Esophagus muscularis mucosa (tissue), 4 donors: Measurements from ENCODE around the gene GALNTL6. TPM values are rescaled to one million over a fixed set of nuclear protein-coding genes. Genes with fewer than 3 reads are reported as not detected.

ENCODE experiments used
- DNase-seq: peaks from one replicate; pipeline ENCODE4 v3.0.0-alpha.2; 2017; ENCODE audit errors: extremely low spot score
- H3K27ac ChIP-seq, 4 donors: fragments of 200-600 bp; sonication (generic); replicated peaks in 1 of 4; 1 replicate in 3 of 4; 2 replicates in 1 of 4; pipeline ENCODE4 v1.5.1; 2016 to 2019; ENCODE audit warnings: mild to moderate bottlenecking in 1 of 4
- H3K27me3 ChIP-seq, 4 donors: fragments of 200-600 bp; sonication (generic); one replicate each; pipeline versions ENCODE4 v1.5.1 to v1.6.0; 2016 to 2019
- H3K36me3 ChIP-seq, 4 donors: fragments of 200-600 bp; sonication (generic); one replicate each; pipeline ENCODE4 v1.5.1; 2016 to 2019
- H3K4me1 ChIP-seq, 4 donors: fragments of 200-600 bp; sonication (generic); one replicate each; pipeline ENCODE4 v1.5.1; 2016 to 2019
- H3K4me3 ChIP-seq, 4 donors: fragments of 200-600 bp; sonication (generic); 1 replicate in 2 of 4; 2 replicates in 2 of 4; pipeline ENCODE4 v1.5.1; 2016 to 2019; ENCODE audit warnings: mild to moderate bottlenecking in 4 of 4, moderate library complexity in 1 of 4
- H3K9me3 ChIP-seq, 4 donors: fragments of 200-600 bp; sonication (generic); 1 replicate in 3 of 4; 2 replicates in 1 of 4; pipeline ENCODE4 v1.5.1; 2016 to 2019
- CTCF ChIP-seq, 3 experiments: fragments of 200-600 bp in 2 of 3; fragments of 450-650 bp in 1 of 3; sonication (generic) in 2 of 3; IDR thresholded peaks; one replicate each; pipeline ENCODE4 v1.5.1; 2017 to 2019; ENCODE audit warnings: antibody characterized with exemption in 3 of 3, mild to moderate bottlenecking in 2 of 3, moderate library complexity in 1 of 3
- EP300 ChIP-seq: sonication (generic); formaldehyde crosslinking; IDR thresholded peaks from one replicate; pipeline ENCODE4 v1.6.1; 2017; ENCODE audit warnings: antibody characterized with exemption
- POLR2A ChIP-seq: fragments of 450-650 bp; IDR thresholded peaks from one replicate; pipeline ENCODE4 v1.6.1; 2017; ENCODE audit warnings: antibody characterized with exemption, moderate library complexity, mild to moderate bottlenecking, low read depth
- POLR2AphosphoS5 ChIP-seq, 2 donors: sonication (generic); formaldehyde crosslinking; IDR thresholded peaks; one replicate each; pipeline ENCODE4 v1.6.1; 2017; ENCODE audit warnings: antibody characterized with exemption in 2 of 2
- WGBS: methylation state at CpG from one replicate; pipeline ENCODE4 v1.1.5; 2018; 5-methylcytosine and 5-hydroxymethylcytosine counted together
- intact Hi-C: fragments of 100-400 bp; cut with DNase I; formaldehyde crosslinking; loops from one replicate; pipeline ENCODE4 v1.15.1; 2023
- total RNA-seq, 4 donors: library from RNA; depleted of rRNA; stranded (reverse); fragments of >200 nt; gene quantifications; one replicate each; pipeline versions ENCODE4 v1.1.0 to v1.2.1, GENCODE V29; 2016

GALNTL6 gene
- total RNA-seq, 4 donors from 2014 or later = 0.33 to 0.42 TPM; not detected in 2

- H3K9me3 ChIP-seq = no peaks in the 10 kb centered on the region
- H3K4me1 ChIP-seq = no peaks in the 10 kb centered on the region
- no peak overlapping the region for H3K27ac ChIP-seq
- intact Hi-C loops = no loop called here
- no peaks in the 10 kb centered on the region for H3K27me3 ChIP-seq
- H3K36me3 ChIP-seq = no peaks in the 10 kb centered on the region
- WGBS = 76% methylated on average over 3 of the region's 3 CpGs
- no peak for DNase-seq
- TF ChIP-seq POLR2AphosphoS5 (IDR thresholded peaks at IDR 0.05) (no peak), CTCF (IDR thresholded peaks at IDR 0.05) (no peak), EP300 (no peak), POLR2A (no peak)
- no peak overlapping the region for H3K4me3 ChIP-seq
Measured at GRCh38 chr4:172683021-172683420, 869.8 kb downstream of the GALNTL6 start.

- intact Hi-C loops = no loop called here
- no peaks in the 10 kb centered on the region for H3K36me3 ChIP-seq
- TF ChIP-seq POLR2A (no peak), POLR2AphosphoS5 (IDR thresholded peaks at IDR 0.05) (no peak), EP300 (no peak), CTCF (IDR thresholded peaks at IDR 0.05) (no peak)
- no peaks in the 10 kb centered on the region for H3K4me1 ChIP-seq
- peaks cover 0 to 3% (median 2%) of the 10 kb centered on the region in 4 donors for H3K9me3 ChIP-seq
- WGBS = 97% methylated on average over 2 of the region's 2 CpGs
- no peak overlapping the region for H3K4me3 ChIP-seq
- DNase-seq = no peak
- no peak overlapping the region for H3K27ac ChIP-seq
- H3K27me3 ChIP-seq = no peaks in the 10 kb centered on the region
Measured at GRCh38 chr4:172686021-172686420, 872.8 kb downstream of the GALNTL6 start.

GRCh38 chr4:172688534-172688933 lies 875.3 kb downstream of the GALNTL6 start:
- DNase-seq = no peak
- Histone ChIP-seq H3K27ac (no peak overlapping the region), H3K4me3 (no peak overlapping the region), H3K36me3 (no peaks in the 10 kb centered on the region), H3K4me1 (no peaks in the 10 kb centered on the region), H3K27me3 (no peaks in the 10 kb centered on the region), H3K9me3 (peaks cover 0 to 18% (median 9%) of the 10 kb centered on the region in 4 donors)
- no peak for TF ChIP-seq EP300
- TF ChIP-seq CTCF (IDR thresholded peaks at IDR 0.05) = no peak
- TF ChIP-seq POLR2AphosphoS5 (IDR thresholded peaks at IDR 0.05) = no peak
- no peak for TF ChIP-seq POLR2A
- WGBS = 88% methylated on average over 1 of the region's 1 CpG
- intact Hi-C loops = no loop called here

GRCh38 chr4:172691552-172691951 lies 878.3 kb downstream of the GALNTL6 start:
- no peaks in the 10 kb centered on the region for H3K4me1 ChIP-seq
- intact Hi-C loops = no loop called here
- TF ChIP-seq POLR2A (no peak), EP300 (no peak), POLR2AphosphoS5 (IDR thresholded peaks at IDR 0.05) (no peak)
- no peak overlapping the region for H3K4me3 ChIP-seq
- no peaks in the 10 kb centered on the region for H3K27me3 ChIP-seq
- H3K27ac ChIP-seq = no peak overlapping the region
- no peaks in the 10 kb centered on the region for H3K36me3 ChIP-seq
- peaks cover 0 to 18% (median 9%) of the 10 kb centered on the region in 4 donors for H3K9me3 ChIP-seq
- no peak for DNase-seq

- no peak overlapping the region for H3K4me3 ChIP-seq
- WGBS = 52% methylated on average over 2 of the region's 2 CpGs
- TF ChIP-seq EP300 (no peak), POLR2A (no peak), CTCF (IDR thresholded peaks at IDR 0.05) (no peak), POLR2AphosphoS5 (IDR thresholded peaks at IDR 0.05) (no peak)
Measured at GRCh38 chr4:172692701-172693100, 879.5 kb downstream of the GALNTL6 start.

More at GRCh38 chr4:172692701-172693100, 879.5 kb downstream of the GALNTL6 start:
- peaks cover 0 to 18% (median 9%) of the 10 kb centered on the region in 4 donors for H3K9me3 ChIP-seq
- DNase-seq = no peak
- H3K36me3 ChIP-seq = no peaks in the 10 kb centered on the region
- H3K4me1 ChIP-seq = no peaks in the 10 kb centered on the region
- H3K27me3 ChIP-seq = no peaks in the 10 kb centered on the region
- no peak overlapping the region for H3K27ac ChIP-seq
- intact Hi-C loops = no loop called here
